ENCODE results near the gene CHRNB2.

DNA sequence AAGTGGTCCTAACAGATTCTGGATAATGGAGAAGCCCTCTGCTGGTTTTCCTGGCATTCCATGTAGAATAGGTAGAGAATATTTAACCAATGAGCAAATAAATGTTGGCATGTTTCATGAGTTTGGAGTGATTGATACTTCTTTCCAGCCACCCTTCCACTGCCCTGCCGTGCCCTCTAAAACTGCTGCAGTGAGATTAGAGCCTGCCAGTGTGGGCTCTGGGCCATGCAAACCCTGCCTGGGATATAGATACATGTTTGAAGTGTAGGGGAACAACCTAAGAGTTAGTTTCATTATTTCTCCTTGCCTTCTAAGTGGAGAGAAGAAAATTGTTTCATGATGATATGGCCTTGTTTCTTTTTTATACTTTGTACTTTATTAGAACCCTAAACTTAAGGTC is 19.6 kb upstream of the CHRNB2 start:
- TF ChIP-seq, protein P1, sequence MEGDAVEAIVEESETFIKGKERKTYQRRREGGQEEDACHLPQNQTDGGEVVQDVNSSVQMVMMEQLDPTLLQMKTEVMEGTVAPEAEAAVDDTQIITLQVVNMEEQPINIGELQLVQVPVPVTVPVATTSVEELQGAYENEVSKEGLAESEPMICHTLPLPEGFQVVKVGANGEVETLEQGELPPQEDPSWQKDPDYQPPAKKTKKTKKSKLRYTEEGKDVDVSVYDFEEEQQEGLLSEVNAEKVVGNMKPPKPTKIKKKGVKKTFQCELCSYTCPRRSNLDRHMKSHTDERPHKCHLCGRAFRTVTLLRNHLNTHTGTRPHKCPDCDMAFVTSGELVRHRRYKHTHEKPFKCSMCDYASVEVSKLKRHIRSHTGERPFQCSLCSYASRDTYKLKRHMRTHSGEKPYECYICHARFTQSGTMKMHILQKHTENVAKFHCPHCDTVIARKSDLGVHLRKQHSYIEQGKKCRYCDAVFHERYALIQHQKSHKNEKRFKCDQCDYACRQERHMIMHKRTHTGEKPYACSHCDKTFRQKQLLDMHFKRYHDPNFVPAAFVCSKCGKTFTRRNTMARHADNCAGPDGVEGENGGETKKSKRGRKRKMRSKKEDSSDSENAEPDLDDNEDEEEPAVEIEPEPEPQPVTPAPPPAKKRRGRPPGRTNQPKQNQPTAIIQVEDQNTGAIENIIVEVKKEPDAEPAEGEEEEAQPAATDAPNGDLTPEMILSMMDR (conservative IDR thresholded peaks at IDR 0.05): no peak
- TF ChIP-seq EZH2 (IDR thresholded peaks at IDR 0.05; ENCODE audit: low read depth): no peak
